MM.1S (cell line): ENCODE results near the gene DNAJB9.
"Not testable (repeated sequence)": the region's sequence is repeated elsewhere in the genome, so short reads cannot be mapped to it uniquely, and the experiment has no call there.

Experiments used
- DNase-seq: peaks from one replicate; pipeline ENCODE4 v3.0.0-alpha.2; 2015
- H2AFZ ChIP-seq: fragments of 300-600 bp; sonication (generic); 2 replicates; pipeline ENCODE4 v1.6.0; 2016; ENCODE audit warnings: antibody characterized with exemption, low read length
- H3F3A ChIP-seq: fragments of 300-600 bp; sonication (generic); 2 replicates; pipeline ENCODE4 v1.6.1; 2016; ENCODE audit warnings: mild to moderate bottlenecking, antibody characterized with exemption, low read length, moderate library complexity, mixed read lengths; ENCODE audit not compliant: insufficient read depth
- H3K27ac ChIP-seq: fragments of 300-600 bp; sonication (generic); 2 replicates; pipeline ENCODE4 v1.5.1; 2016; ENCODE audit warnings: mild to moderate bottlenecking, low read length
- H3K27me3 ChIP-seq: fragments of 300-600 bp; sonication (generic); replicated peaks from 2 replicates; pipeline ENCODE4 v1.6.0; 2016; ENCODE audit warnings: low read length; ENCODE audit not compliant: insufficient read depth
- H3K36me3 ChIP-seq: fragments of 300-600 bp; sonication (generic); replicated peaks from 2 replicates; pipeline ENCODE4 v1.6.1; 2016; ENCODE audit warnings: mild to moderate bottlenecking, low read length, mixed read lengths; ENCODE audit not compliant: insufficient read depth
- H3K4me1 ChIP-seq: fragments of 300-600 bp; sonication (generic); 2 replicates; pipeline ENCODE4 v1.6.1; 2016; ENCODE audit warnings: low read length, mixed read lengths
- H3K4me2 ChIP-seq: fragments of 300-600 bp; sonication (generic); 2 replicates; pipeline ENCODE4 v1.6.0; 2016; ENCODE audit warnings: low read depth, low read length
- H3K4me3 ChIP-seq: fragments of 300-600 bp; sonication (generic); 2 replicates; pipeline ENCODE4 v1.5.1; 2016; ENCODE audit warnings: low read length, mixed read lengths
- H3K79me2 ChIP-seq: fragments of 300-600 bp; sonication (generic); 2 replicates; pipeline ENCODE4 v1.6.1; 2016; ENCODE audit warnings: mixed run types, low read length, mixed read lengths
- H3K9ac ChIP-seq: fragments of 300-600 bp; sonication (generic); 2 replicates; pipeline ENCODE4 v1.6.1; 2016; ENCODE audit warnings: low read length, mixed read lengths
- H3K9me2 ChIP-seq: fragments of 300-600 bp; sonication (generic); replicated peaks from 2 replicates; pipeline ENCODE4 v1.6.1; 2016; ENCODE audit warnings: mild to moderate bottlenecking, low read length, mixed read lengths; ENCODE audit not compliant: insufficient read depth
- H3K9me3 ChIP-seq: fragments of 300-600 bp; sonication (generic); replicated peaks from 2 replicates; pipeline ENCODE4 v1.6.1; 2016; ENCODE audit warnings: mild to moderate bottlenecking, low read length, mixed read lengths; ENCODE audit not compliant: insufficient read depth
- H4K20me1 ChIP-seq: fragments of 300-600 bp; sonication (generic); 2 replicates; pipeline ENCODE4 v1.6.1; 2016; ENCODE audit warnings: mild to moderate bottlenecking, low read length, moderate library complexity, mixed read lengths; ENCODE audit not compliant: insufficient read depth
- EZH2 ChIP-seq: fragments of 300-600 bp; sonication (generic); optimal IDR thresholded peaks from 2 replicates; pipeline ENCODE3; 2017; ENCODE audit warnings: low read depth, mild to moderate bottlenecking, antibody characterized with exemption, low read length, mixed read lengths
- EZH2phosphoT487 ChIP-seq: fragments of 300-600 bp; sonication (generic); IDR thresholded peaks from 2 replicates; pipeline ENCODE4 v1.6.1; 2018; ENCODE audit warnings: antibody characterized with exemption, low read length
- TF ChIP-seq, protein P1 (sequence below): fragments of 300-600 bp; sonication (generic); IDR thresholded peaks from 2 replicates; pipeline ENCODE4 v1.5.1; 2016; ENCODE audit warnings: antibody characterized with exemption, low read length, mixed read lengths

The DNAJB9 gene

DNA sequence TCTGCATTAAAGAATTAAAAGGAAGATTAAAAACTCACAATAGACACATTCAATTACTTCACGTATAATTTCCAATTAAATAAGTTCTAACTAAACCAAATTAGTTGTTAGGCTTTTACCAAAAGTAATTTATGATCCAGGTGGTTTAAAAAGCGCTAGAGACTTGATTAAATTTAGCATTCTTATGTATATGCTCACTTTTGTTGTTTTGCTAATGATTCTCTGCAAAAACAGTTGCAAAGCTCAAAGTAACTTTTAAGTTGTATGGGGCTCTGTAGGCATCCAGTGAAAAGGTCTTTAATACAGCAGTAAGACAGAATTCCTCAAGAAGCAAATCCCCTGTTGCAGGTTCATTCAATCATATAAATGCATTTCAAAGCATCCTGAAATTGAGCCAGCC lies 28.2 kb upstream of the DNAJB9 start:
- no peaks in the 10 kb centered on the region for H3K9me3 ChIP-seq
- no peaks in the 10 kb centered on the region for H3K27me3 ChIP-seq
- no peak for DNase-seq
- no peak overlapping the region for H3K4me2 ChIP-seq
- no peaks in the 10 kb centered on the region for H3K79me2 ChIP-seq
- H3K27ac ChIP-seq, result no peak overlapping the region
- H3K4me3 ChIP-seq, result no peak overlapping the region
- TF ChIP-seq EZH2phosphoT487 (no peak), EZH2 (no peak)
- TF ChIP-seq, protein P1, sequence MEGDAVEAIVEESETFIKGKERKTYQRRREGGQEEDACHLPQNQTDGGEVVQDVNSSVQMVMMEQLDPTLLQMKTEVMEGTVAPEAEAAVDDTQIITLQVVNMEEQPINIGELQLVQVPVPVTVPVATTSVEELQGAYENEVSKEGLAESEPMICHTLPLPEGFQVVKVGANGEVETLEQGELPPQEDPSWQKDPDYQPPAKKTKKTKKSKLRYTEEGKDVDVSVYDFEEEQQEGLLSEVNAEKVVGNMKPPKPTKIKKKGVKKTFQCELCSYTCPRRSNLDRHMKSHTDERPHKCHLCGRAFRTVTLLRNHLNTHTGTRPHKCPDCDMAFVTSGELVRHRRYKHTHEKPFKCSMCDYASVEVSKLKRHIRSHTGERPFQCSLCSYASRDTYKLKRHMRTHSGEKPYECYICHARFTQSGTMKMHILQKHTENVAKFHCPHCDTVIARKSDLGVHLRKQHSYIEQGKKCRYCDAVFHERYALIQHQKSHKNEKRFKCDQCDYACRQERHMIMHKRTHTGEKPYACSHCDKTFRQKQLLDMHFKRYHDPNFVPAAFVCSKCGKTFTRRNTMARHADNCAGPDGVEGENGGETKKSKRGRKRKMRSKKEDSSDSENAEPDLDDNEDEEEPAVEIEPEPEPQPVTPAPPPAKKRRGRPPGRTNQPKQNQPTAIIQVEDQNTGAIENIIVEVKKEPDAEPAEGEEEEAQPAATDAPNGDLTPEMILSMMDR, result no peak
- H3F3A ChIP-seq, result no peaks in the 10 kb centered on the region
- H4K20me1 ChIP-seq, result no peaks in the 10 kb centered on the region
- no peak overlapping the region for H3K9ac ChIP-seq
- no peaks in the 10 kb centered on the region for H3K9me2 ChIP-seq
- H2AFZ ChIP-seq, result no peak overlapping the region
- H3K36me3 ChIP-seq, result no peaks in the 10 kb centered on the region
- H3K4me1 ChIP-seq, result no peaks in the 10 kb centered on the region

DNA sequence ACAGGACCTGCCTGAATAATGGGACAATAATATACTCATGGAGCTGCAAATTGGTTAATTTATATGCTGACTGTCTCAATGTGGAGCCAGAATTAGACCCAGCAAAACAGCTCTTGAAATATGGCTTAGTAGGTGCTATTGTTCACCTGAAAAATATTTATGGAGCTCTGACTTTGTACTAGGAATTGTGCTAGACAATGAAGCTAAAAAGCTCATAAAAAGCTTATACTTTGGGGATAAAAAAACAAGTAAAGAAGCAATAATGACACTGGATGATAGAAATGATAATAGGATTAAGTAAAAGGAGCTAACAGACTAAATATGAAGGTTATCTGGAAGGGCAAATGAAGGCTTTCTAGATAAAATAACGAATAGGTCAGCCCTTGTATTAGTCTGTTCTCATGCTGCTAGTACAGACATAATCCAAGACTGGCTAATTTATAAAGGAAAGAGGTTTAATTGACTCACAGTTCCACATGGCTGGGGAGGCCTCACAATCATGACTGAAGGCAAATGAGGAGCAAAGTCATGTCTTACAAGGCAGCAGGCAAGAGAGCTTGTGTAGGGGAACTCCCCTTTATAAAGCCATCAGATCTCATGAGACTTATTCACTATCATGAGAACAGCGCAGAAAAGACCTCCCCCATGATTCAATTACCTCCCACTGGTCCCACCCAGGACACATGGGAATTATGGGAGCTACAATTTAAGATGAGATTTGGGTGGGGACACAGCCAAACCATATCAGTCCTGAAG lies 21.4 kb upstream of the DNAJB9 start:
- not testable (repeated sequence) for DNase-seq, H4K20me1 ChIP-seq, H3K9me2 ChIP-seq, H2AFZ ChIP-seq, H3K36me3 ChIP-seq, H3K27me3 ChIP-seq, H3K9ac ChIP-seq, H3K4me1 ChIP-seq, H3F3A ChIP-seq, H3K27ac ChIP-seq, H3K4me2 ChIP-seq, H3K9me3 ChIP-seq, H3K79me2 ChIP-seq, H3K4me3 ChIP-seq

DNA sequence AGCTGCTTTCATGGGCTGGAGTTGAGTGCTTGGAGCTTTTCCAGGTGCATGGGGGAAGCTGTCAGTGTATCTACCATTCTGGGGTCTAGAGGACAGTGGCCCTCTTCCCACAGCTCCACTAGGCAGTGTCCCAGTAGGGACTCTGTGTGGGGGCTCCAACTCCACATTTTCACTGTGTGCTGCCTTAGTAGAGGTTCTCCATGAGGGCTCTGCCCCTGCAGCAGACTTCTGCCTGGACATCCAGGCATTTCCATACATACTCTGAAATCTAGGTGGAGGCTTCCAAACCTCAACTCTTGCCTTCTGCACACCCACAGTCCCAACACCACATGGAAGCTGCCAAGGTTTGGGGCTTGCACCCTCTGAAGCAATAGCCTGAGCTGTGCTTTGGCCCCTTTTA lies 13.0 kb upstream of the DNAJB9 start:
- not testable (repeated sequence) for H3K9me2 ChIP-seq, H3K36me3 ChIP-seq, H4K20me1 ChIP-seq, H2AFZ ChIP-seq, H3K27me3 ChIP-seq, H3K79me2 ChIP-seq, H3K27ac ChIP-seq, H3K4me3 ChIP-seq, DNase-seq, H3K9me3 ChIP-seq, H3K4me2 ChIP-seq, H3K9ac ChIP-seq, H3F3A ChIP-seq
- H3K4me1 ChIP-seq, result peaks cover 16% of the 10 kb centered on the region

DNA sequence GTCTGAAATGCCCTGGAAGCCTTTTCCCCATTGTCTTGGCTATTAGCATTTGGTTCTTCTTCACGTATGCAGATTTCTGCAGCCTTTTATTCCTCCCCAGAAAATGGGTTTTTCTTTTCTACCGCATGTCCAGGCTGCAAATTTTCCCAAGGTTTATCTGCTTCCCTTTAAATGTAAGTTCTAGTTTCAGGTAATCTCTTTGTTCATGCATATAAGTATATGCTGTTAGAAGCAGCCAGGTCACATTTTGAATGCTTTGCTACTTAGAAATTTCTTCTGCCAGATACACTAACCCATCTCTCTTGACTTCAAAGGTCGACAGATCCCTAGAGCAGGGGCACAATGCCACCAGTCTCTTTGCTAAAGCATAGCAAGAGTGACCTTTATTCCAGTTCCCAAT lies 12.5 kb upstream of the DNAJB9 start:
- no peak for DNase-seq
- Histone ChIP-seq H3K9me3 (no peaks in the 10 kb centered on the region), H3K9me2 (no peaks in the 10 kb centered on the region), H3K9ac (no peak overlapping the region), H3K27ac (no peak overlapping the region), H4K20me1 (no peaks in the 10 kb centered on the region), H3K36me3 (no peaks in the 10 kb centered on the region), H3K4me1 (peaks cover 14% of the 10 kb centered on the region), H3F3A (no peaks in the 10 kb centered on the region), H3K27me3 (no peaks in the 10 kb centered on the region), H2AFZ (no peak overlapping the region), H3K4me3 (no peak overlapping the region), H3K79me2 (no peaks in the 10 kb centered on the region), H3K4me2 (no peak overlapping the region)
- no peak for TF ChIP-seq EZH2
- TF ChIP-seq, protein P1, result no peak
